IMR-90 (cell line): ENCODE measurements around the gene MYH11. TPM values are rescaled to one million over a fixed set of nuclear protein-coding genes. Genes with fewer than 3 reads are reported as not detected.

ENCODE experiments used
- ATAC-seq: fragments of 200-7000 bp; cut with Tn5 transposase; 2 replicates; pipeline ENCODE4 v1.9.1; 2020; ENCODE audit warnings: low read depth, mild to moderate bottlenecking, moderate library complexity
- BruUV-seq: library from RNA; stranded (reverse); fragments of 400-500 nt; replicated peaks from 2 replicates; lab custom pipeline; 2021; lab: Mats Ljungman, UMichigan
- CTCF ChIA-PET: fragments of 300-600 bp; formaldehyde crosslinking; extraction: SDS; loops from one replicate; lab custom pipeline; 2021; ENCODE audit warnings: antibody characterized with exemption; lab: Yijun Ruan, JAX
- POLR2A ChIA-PET: fragments of 300-600 bp; sonication (Branson Sonifier 250); formaldehyde crosslinking; loops from one replicate; lab custom pipeline; 2022; ENCODE audit warnings: antibody characterized with exemption; ENCODE audit not compliant: unreplicated experiment; lab: Charles Lee
- DNase-seq: peaks from one replicate; pipeline ENCODE4 v3.0.0; 2013
- H2AFZ ChIP-seq: replicated peaks from 2 replicates; pipeline ENCODE3; 2013; ENCODE audit warnings: low read length, mild to moderate bottlenecking; ENCODE audit not compliant: poor library complexity
- H2AK5ac ChIP-seq: 2 replicates; pipeline ENCODE4 v1.6.1; 2013; ENCODE audit warnings: low read depth, low read length, inconsistent platforms
- H2AK9ac ChIP-seq: replicated peaks from 2 replicates; pipeline ENCODE3; 2013; ENCODE audit warnings: mild to moderate bottlenecking, low read depth, low read length, moderate library complexity; ENCODE audit not compliant: poor library complexity
- H2BK120ac ChIP-seq: 2 replicates; pipeline ENCODE4 v1.6.1; 2013; ENCODE audit warnings: low read depth, low read length, inconsistent platforms
- H2BK15ac ChIP-seq: 3 replicates; pipeline ENCODE4 v1.6.1; 2013; ENCODE audit warnings: low read depth, low read length, inconsistent platforms
- H2BK20ac ChIP-seq: 2 replicates; pipeline ENCODE4 v1.6.1; 2013; ENCODE audit warnings: low read depth, mild to moderate bottlenecking, inconsistent platforms, low read length, moderate library complexity
- H2BK5ac ChIP-seq: 2 replicates; pipeline ENCODE4 v1.6.1; 2013; ENCODE audit warnings: mild to moderate bottlenecking, low read depth, low read length, inconsistent platforms; ENCODE audit not compliant: poor library complexity, severe bottlenecking
- H3K14ac ChIP-seq: replicated peaks from 2 replicates; pipeline ENCODE4 v1.6.1; 2013; ENCODE audit warnings: low read depth, low read length, inconsistent platforms
- H3K18ac ChIP-seq: 2 replicates; pipeline ENCODE4 v1.6.1; 2013; ENCODE audit warnings: low read depth, low read length, control low read depth
- H3K23ac ChIP-seq: 2 replicates; pipeline ENCODE4 v1.6.1; 2013; ENCODE audit warnings: low read depth, low read length, inconsistent platforms
- H3K27ac ChIP-seq: 2 replicates; pipeline ENCODE4 v1.5.1; 2013; ENCODE audit warnings: mild to moderate bottlenecking, control low read depth, low read length; ENCODE audit not compliant: insufficient read depth
- H3K27me3 ChIP-seq: 2 replicates; pipeline ENCODE4 v1.6.1; 2013; ENCODE audit warnings: low read length; ENCODE audit not compliant: control insufficient read depth, insufficient read depth
- H3K36me3 ChIP-seq: 2 replicates; pipeline ENCODE4 v1.6.1; 2013; ENCODE audit warnings: low read length, mixed read lengths; ENCODE audit not compliant: control insufficient read depth, insufficient read depth
- H3K4ac ChIP-seq: 2 replicates; pipeline ENCODE4 v1.6.1; 2013; ENCODE audit warnings: low read depth, low read length, inconsistent platforms
- H3K4me1 ChIP-seq: 2 replicates; pipeline ENCODE4 v1.6.1; 2013; ENCODE audit warnings: low read length, mixed read lengths; ENCODE audit not compliant: control insufficient read depth, insufficient read depth
- H3K4me2 ChIP-seq: 2 replicates; pipeline ENCODE4 v1.6.1; 2013; ENCODE audit warnings: low read depth, mild to moderate bottlenecking, control low read depth, low read length, moderate library complexity
- H3K4me3 ChIP-seq: 2 replicates; pipeline ENCODE4 v1.5.1; 2013; ENCODE audit warnings: low read depth, mild to moderate bottlenecking, control low read depth, low read length, moderate library complexity; ENCODE audit not compliant: insufficient read depth
- H3K56ac ChIP-seq: 2 replicates; pipeline ENCODE4 v1.6.1; 2013; ENCODE audit warnings: low read length, inconsistent platforms; ENCODE audit not compliant: insufficient read depth; ENCODE audit errors: extremely low read depth
- H3K79me1 ChIP-seq, 2 experiments: 2 replicates each; pipeline ENCODE4 v1.6.1; 2013; ENCODE audit warnings: low read length in 2 of 2, inconsistent platforms in 1 of 2, low read depth in 1 of 2
- H3K9ac ChIP-seq: 2 replicates; pipeline ENCODE4 v1.6.1; 2013; ENCODE audit warnings: low read depth, low read length, control low read depth
- H3K9me1 ChIP-seq: 2 replicates; pipeline ENCODE4 v1.6.1; 2013; ENCODE audit warnings: low read length, inconsistent platforms; ENCODE audit not compliant: insufficient read depth
- H3K9me3 ChIP-seq: 2 replicates; pipeline ENCODE4 v1.6.1; 2013; ENCODE audit warnings: low read length; ENCODE audit not compliant: control insufficient read depth, insufficient read depth
- H4K20me1 ChIP-seq: 2 replicates; pipeline ENCODE4 v1.6.1; 2013; ENCODE audit warnings: low read length, inconsistent platforms; ENCODE audit not compliant: insufficient read depth
- H4K5ac ChIP-seq: 2 replicates; pipeline ENCODE4 v1.6.1; 2013; ENCODE audit warnings: mild to moderate bottlenecking, low read depth, low read length, control low read depth
- H4K8ac ChIP-seq, 2 experiments: 2 replicates each; pipeline ENCODE4 v1.6.1; 2013; ENCODE audit warnings: low read depth in 2 of 2, low read length in 2 of 2, control low read depth in 1 of 2, inconsistent platforms in 1 of 2
- H4K91ac ChIP-seq: 2 replicates; pipeline ENCODE4 v1.6.1; 2013; ENCODE audit warnings: low read depth, low read length, inconsistent platforms; ENCODE audit not compliant: insufficient read depth
- BHLHE40 ChIP-seq: fragments of 150-350 bp; IDR thresholded peaks from 2 replicates; pipeline ENCODE4 v1.6.1; 2016; ENCODE audit warnings: mild to moderate bottlenecking, low read depth, low read length
- CEBPB ChIP-seq: IDR thresholded peaks from 2 replicates; pipeline ENCODE4 v1.6.1; 2012; ENCODE audit warnings: low read depth, low read length, improper control_type of control experiment
- CHD1 ChIP-seq: IDR thresholded peaks from 2 replicates; pipeline ENCODE4 v1.6.1; 2012; ENCODE audit warnings: low read depth, low read length, improper control_type of control experiment
- FOS ChIP-seq: fragments of 150-350 bp; IDR thresholded peaks from 2 replicates; pipeline ENCODE4 v1.6.1; 2016; ENCODE audit warnings: low read depth, low read length
- MAZ ChIP-seq: IDR thresholded peaks from 2 replicates; pipeline ENCODE4 v1.6.1; 2012; ENCODE audit warnings: low read depth, mild to moderate bottlenecking, low read length, improper control_type of control experiment, moderate library complexity, borderline replicate concordance
- MXI1 ChIP-seq: IDR thresholded peaks from 2 replicates; pipeline ENCODE4 v1.6.1; 2012; ENCODE audit warnings: low read depth, mild to moderate bottlenecking, low read length, moderate library complexity, borderline replicate concordance
- NFE2L2 ChIP-seq: fragments of 150-350 bp; IDR thresholded peaks from 2 replicates; pipeline ENCODE4 v1.6.1; 2016; ENCODE audit warnings: low read depth, mild to moderate bottlenecking, low read length
- POLR2A ChIP-seq: IDR thresholded peaks from 2 replicates; pipeline ENCODE4 v1.6.1; 2012; ENCODE audit warnings: mild to moderate bottlenecking, low read depth, low read length
- RAD21 ChIP-seq: IDR thresholded peaks from 2 replicates; pipeline ENCODE4 v1.6.1; 2012; ENCODE audit warnings: low read length, improper control_type of control experiment
- RCOR1 ChIP-seq: IDR thresholded peaks from 2 replicates; pipeline ENCODE4 v1.6.1; 2012; ENCODE audit warnings: mild to moderate bottlenecking, low read length, improper control_type of control experiment; ENCODE audit not compliant: insufficient replicate concordance
- RFX5 ChIP-seq: IDR thresholded peaks from 2 replicates; pipeline ENCODE4 v1.8.0; 2012; ENCODE audit warnings: low read depth, mild to moderate bottlenecking, low read length, moderate library complexity
- SMC3 ChIP-seq: fragments of 150-350 bp; IDR thresholded peaks from 2 replicates; pipeline ENCODE4 v1.6.1; 2016; ENCODE audit warnings: low read depth, mild to moderate bottlenecking, antibody characterized with exemption, low read length, moderate library complexity
- WGBS, 2 experiments: methylation state at CpG; one replicate each; pipeline versions ENCODE4 v1.1.5 to v1.1.7; 2013; ENCODE audit warnings: missing lambda C conversion rate in 2 of 2; ENCODE audit not compliant: insufficient read length in 1 of 2; ENCODE audit errors: extremely low coverage in 2 of 2; 5-methylcytosine and 5-hydroxymethylcytosine counted together
- dilution Hi-C: fragments of 300-500 bp; cut with HindIII; formaldehyde crosslinking; loops from one replicate; pipeline ENCODE4 v1.14.3; 2018; ENCODE audit warnings: low sequenced_read_pairs; ENCODE audit not compliant: unreplicated experiment
- in situ Hi-C: fragments of 300-500 bp; cut with MboI; formaldehyde crosslinking; loops from 3 replicates; pipeline ENCODE4 v1.14.3; 2019; ENCODE audit warnings: low sequenced_read_pairs, inconsistent platforms, mixed read lengths
- intact Hi-C: fragments of 100-400 bp; cut with micrococcal nuclease; formaldehyde crosslinking; loops from 2 replicates; pipeline ENCODE4 v1.10.0; 2022
- polyA plus RNA-seq, 3 experiments: library from polyadenylated mRNA; depleted of rRNA; stranded (reverse); fragments of >200 nt; gene quantifications; 2 replicates each; pipeline ENCODE4 v1.2.3, GENCODE V29; 2012; ENCODE audit warnings: low replicate concordance in 1 of 3
- total RNA-seq: library from RNA; depleted of rRNA; stranded (reverse); fragments of >200 nt; gene quantifications from 2 replicates; pipeline ENCODE4 v1.2.3, GENCODE V29; 2012
- TF ChIP-seq, protein P1 (sequence below): conservative IDR thresholded peaks from 2 replicates; pipeline ENCODE4 v1.5.1; 2012; ENCODE audit warnings: mild to moderate bottlenecking, low read depth, low read length, improper control_type of control experiment
- TF ChIP-seq, protein P2 (sequence below): fragments of 150-350 bp; IDR thresholded peaks from 2 replicates; pipeline ENCODE4 v1.6.1; 2017; ENCODE audit warnings: mild to moderate bottlenecking, antibody characterized with exemption, low read length, low read depth
- TF ChIP-seq, protein P3 (sequence below): fragments of 150-350 bp; IDR thresholded peaks from 2 replicates; pipeline ENCODE4 v1.6.1; 2016; ENCODE audit warnings: low read depth, mild to moderate bottlenecking, low read length, moderate library complexity, borderline replicate concordance

Gene MYH11
- total and polyA plus RNA-seq, 2 of the 4 experiments (the other 2 are of a cell fraction): under 0.01 to 0.12 TPM

DNA sequence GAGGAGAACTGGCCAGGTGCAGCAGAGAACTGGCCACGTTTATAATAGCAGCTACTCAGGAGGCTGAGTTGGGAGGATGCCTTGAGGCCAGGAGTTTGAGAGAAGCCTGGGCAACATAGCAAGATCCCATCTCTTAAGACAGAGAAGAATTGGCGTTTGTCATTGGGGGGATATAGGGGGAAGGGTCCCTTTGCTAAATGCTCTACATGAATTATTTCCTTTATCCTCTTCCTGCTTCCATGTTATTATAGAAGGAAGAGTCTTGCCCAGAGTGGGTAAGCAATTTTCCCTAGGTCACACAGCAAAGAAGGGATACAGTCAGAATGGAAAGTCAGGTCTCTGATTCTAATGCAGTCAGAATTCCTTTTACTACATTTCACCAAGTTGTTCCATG, 68.0 kb downstream of the MYH11 start:
- Histone ChIP-seq H2BK15ac (no peak overlapping the region), H3K4ac (no peak overlapping the region), H2BK20ac (no peak overlapping the region), H3K4me3 (no peak overlapping the region), H2BK5ac (no peak overlapping the region), H4K91ac (no peak overlapping the region), H4K8ac (no peak overlapping the region), H2AK5ac (no peak overlapping the region), H3K27ac (no peak overlapping the region), H3K56ac (no peak overlapping the region), H3K9ac (no peak overlapping the region), H3K14ac (no peak overlapping the region), H3K9me1 (no peaks in the 10 kb centered on the region; the same call in 1 of the 2 replicates), H3K4me1 (peaks cover 3% of the 10 kb centered on the region; the same call in 1 of the 2 replicates), H2BK120ac (no peak overlapping the region), H3K79me1 (no peaks in the 10 kb centered on the region), H4K5ac (no peak overlapping the region), H3K23ac (no peak overlapping the region), H2AK9ac (no peak overlapping the region), H3K9me3 (no peaks in the 10 kb centered on the region), H4K20me1 (no peaks in the 10 kb centered on the region), H3K18ac (no peak overlapping the region), H3K27me3 (0 out of 2 replicates have a peak, but pooled peaks cover 3% of the 10 kb centered on the region), H2AFZ (no peak overlapping the region), H3K4me2 (no peak overlapping the region), H3K36me3 (no peaks in the 10 kb centered on the region)
- intact Hi-C loops (no loop called here), dilution Hi-C loops (no loop called here), in situ Hi-C loops (no loop called here)
- no TSS peak for BruUV-seq
- no CpG with 5 or more reads among the region's 2 CpGs for WGBS, 2 experiments
- POLR2A ChIA-PET: no interaction called here
- DNase-seq (no peak), ATAC-seq (no peak)
- CTCF ChIA-PET: no interaction called here
- TF ChIP-seq CHD1: no peak
- TF ChIP-seq RCOR1: no peak
- TF ChIP-seq NFE2L2: no peak
- no peak for TF ChIP-seq MXI1
- TF ChIP-seq MAZ: no peak
- TF ChIP-seq POLR2A: no peak
- no peak for TF ChIP-seq SMC3
- no peak for TF ChIP-seq RFX5
- TF ChIP-seq, protein P1, sequence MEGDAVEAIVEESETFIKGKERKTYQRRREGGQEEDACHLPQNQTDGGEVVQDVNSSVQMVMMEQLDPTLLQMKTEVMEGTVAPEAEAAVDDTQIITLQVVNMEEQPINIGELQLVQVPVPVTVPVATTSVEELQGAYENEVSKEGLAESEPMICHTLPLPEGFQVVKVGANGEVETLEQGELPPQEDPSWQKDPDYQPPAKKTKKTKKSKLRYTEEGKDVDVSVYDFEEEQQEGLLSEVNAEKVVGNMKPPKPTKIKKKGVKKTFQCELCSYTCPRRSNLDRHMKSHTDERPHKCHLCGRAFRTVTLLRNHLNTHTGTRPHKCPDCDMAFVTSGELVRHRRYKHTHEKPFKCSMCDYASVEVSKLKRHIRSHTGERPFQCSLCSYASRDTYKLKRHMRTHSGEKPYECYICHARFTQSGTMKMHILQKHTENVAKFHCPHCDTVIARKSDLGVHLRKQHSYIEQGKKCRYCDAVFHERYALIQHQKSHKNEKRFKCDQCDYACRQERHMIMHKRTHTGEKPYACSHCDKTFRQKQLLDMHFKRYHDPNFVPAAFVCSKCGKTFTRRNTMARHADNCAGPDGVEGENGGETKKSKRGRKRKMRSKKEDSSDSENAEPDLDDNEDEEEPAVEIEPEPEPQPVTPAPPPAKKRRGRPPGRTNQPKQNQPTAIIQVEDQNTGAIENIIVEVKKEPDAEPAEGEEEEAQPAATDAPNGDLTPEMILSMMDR: no peak
- no peak for TF ChIP-seq CEBPB
- no peak for TF ChIP-seq FOS
- TF ChIP-seq BHLHE40: no peak
- TF ChIP-seq RAD21: no peak
- TF ChIP-seq, protein P2, sequence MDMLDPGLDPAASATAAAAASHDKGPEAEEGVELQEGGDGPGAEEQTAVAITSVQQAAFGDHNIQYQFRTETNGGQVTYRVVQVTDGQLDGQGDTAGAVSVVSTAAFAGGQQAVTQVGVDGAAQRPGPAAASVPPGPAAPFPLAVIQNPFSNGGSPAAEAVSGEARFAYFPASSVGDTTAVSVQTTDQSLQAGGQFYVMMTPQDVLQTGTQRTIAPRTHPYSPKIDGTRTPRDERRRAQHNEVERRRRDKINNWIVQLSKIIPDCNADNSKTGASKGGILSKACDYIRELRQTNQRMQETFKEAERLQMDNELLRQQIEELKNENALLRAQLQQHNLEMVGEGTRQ: no peak
- TF ChIP-seq, protein P3, sequence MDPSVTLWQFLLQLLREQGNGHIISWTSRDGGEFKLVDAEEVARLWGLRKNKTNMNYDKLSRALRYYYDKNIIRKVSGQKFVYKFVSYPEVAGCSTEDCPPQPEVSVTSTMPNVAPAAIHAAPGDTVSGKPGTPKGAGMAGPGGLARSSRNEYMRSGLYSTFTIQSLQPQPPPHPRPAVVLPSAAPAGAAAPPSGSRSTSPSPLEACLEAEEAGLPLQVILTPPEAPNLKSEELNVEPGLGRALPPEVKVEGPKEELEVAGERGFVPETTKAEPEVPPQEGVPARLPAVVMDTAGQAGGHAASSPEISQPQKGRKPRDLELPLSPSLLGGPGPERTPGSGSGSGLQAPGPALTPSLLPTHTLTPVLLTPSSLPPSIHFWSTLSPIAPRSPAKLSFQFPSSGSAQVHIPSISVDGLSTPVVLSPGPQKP: no peak
